Neutrophil (primary cell): ENCODE results near the gene HMMR.

ENCODE experiments used
- H3K27ac ChIP-seq: fragments of 200-600 bp; sonication (generic); 2 replicates; pipeline ENCODE4 v1.5.1; 2016; ENCODE audit warnings: mild to moderate bottlenecking, moderate library complexity
- H3K27me3 ChIP-seq: fragments of 200-600 bp; sonication (generic); 2 replicates; pipeline ENCODE4 v1.6.0; 2016; ENCODE audit warnings: mild to moderate bottlenecking
- H3K36me3 ChIP-seq: fragments of 200-600 bp; sonication (generic); 2 replicates; pipeline ENCODE4 v1.5.1; 2017
- H3K4me1 ChIP-seq, 2 experiments: fragments of 200-600 bp in 1 of 2; sonication (generic) in 1 of 2; 1 replicate in 1 of 2; 2 replicates in 1 of 2; pipeline versions ENCODE4 v1.5.1 to v1.6.1; 2013 to 2016; ENCODE audit warnings: low read depth in 1 of 2, low read length in 1 of 2, mild to moderate bottlenecking in 1 of 2, moderate library complexity in 1 of 2; ENCODE audit not compliant: control insufficient read depth in 1 of 2, insufficient read depth in 1 of 2
- H3K4me3 ChIP-seq, 2 experiments: fragments of 200-600 bp in 1 of 2; sonication (generic) in 1 of 2; 1 replicate in 1 of 2; 2 replicates in 1 of 2; pipeline ENCODE4 v1.5.1; 2013 to 2016; ENCODE audit warnings: low read depth in 1 of 2, low read length in 1 of 2, mild to moderate bottlenecking in 1 of 2, moderate library complexity in 1 of 2
- H3K9me3 ChIP-seq: fragments of 200-600 bp; sonication (generic); 2 replicates; pipeline ENCODE4 v1.5.1; 2016
- CTCF ChIP-seq: fragments of 200-600 bp; sonication (generic); IDR thresholded peaks from 2 replicates; pipeline ENCODE4 v1.5.1; 2016; ENCODE audit warnings: antibody characterized with exemption

Gene HMMR

DNA sequence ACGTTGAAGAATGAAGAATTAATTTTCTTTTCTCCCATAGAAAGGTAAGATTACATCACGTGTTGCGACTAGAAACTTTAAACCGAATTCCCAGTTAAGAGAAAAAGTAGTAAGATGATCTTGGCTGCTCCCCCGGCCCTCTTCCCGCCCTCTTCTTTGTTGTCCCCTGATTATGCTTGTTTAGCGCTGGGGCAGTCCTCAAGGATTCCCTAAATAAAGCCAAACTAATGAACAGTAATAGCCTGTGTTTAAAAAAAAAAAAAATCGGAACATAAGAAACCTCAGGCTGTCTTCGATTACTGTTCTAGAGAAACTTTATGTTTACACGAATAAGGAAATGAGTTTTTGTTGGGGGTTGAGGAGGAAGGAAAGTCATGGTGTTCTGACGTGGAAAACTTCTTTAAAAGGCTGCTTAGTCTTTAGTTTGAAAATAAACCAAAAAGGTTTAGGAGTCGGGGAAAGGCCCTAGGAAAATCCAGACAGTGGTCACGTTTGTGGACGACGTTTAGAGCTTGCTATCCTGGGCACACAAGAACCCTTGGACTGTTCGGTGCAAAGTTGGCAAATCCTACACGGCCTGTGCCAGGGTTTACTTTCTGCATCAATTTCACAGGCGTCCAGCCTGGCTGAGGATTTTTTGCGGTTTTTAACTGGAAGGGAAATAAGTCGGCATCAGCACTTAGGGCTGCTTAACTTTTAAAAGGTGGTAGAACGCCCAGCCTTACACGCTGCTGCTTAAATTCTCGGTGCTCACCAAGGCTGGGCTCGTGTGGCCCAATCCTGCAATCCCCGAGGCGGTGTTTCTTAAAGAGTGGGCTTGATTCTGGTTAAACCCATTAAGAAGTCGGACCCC, 43.9 kb downstream of the HMMR start:
- TF ChIP-seq CTCF: no peak

DNA sequence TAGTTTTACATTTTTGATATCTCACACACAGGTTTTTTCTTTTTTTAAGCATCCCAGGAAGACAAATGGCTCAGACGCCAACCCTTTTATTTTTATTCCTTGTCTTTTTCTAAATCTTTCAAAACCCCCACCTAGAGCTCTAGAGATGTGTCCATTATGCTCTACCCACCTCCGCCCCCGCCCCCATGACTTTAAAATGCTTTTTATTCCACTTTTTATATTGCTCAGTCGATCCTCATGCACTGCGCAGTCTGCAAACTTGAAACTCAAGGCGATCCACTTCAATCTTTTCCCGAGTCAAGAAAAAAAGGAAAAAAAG, 44.6 kb downstream of the HMMR start:
- H3K36me3 ChIP-seq: no peaks in the 10 kb centered on the region
- H3K9me3 ChIP-seq: no peaks in the 10 kb centered on the region
- H3K4me3 ChIP-seq: peak overlapping the region; percentile 86 to 89
- TF ChIP-seq CTCF: no peak
- peaks cover 62 to 65% of the 10 kb centered on the region in 2 experiments for H3K4me1 ChIP-seq
- no peaks in the 10 kb centered on the region for H3K27me3 ChIP-seq
- H3K27ac ChIP-seq: peak overlapping the region; percentile 97

More for the DNA sequence above, 43.9 kb downstream of the HMMR start:
- H3K36me3 ChIP-seq: no peaks in the 10 kb centered on the region
- H3K27ac ChIP-seq: peak overlapping the region; percentile 97
- H3K27me3 ChIP-seq: no peaks in the 10 kb centered on the region
- peaks cover 56 to 58% of the 10 kb centered on the region in 2 experiments for H3K4me1 ChIP-seq
- no peaks in the 10 kb centered on the region for H3K9me3 ChIP-seq
- H3K4me3 ChIP-seq: peak overlapping the region; percentile 86 to 89

DNA sequence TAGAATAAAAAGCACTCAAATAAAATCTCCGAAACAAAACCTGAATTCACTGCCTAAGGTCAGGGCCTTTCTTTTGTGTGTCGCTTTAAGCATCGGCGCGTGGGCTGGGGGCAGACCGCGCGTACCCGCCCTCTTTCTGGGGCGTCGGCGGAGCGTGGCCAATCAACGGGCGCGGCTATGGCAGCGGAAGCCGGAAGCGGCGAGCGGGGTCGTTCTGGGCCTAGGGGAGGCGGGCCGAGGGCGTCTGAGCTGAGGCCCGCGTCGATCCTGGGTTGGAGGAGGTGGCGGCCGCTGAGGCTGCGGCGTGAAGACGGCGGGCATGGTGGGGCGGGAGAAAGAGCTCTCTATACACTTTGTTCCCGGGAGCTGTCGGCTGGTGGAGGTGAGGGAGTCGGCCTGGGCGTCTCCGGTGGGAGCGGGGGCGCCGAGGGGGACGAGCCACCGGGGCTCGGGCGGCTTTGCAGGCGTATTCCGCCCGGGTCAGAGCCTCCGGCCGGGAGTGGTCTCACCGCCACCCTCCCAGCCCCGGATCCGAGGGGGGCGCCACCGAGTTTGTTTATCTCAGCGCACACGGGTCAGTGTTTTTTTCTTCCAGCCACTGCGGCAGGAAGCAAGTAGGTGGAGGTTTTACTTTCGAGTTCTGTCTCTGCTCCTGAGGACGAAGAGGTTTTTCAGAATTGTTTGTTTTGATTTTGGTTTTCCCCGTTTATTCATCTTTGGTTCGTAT, 45.1 kb downstream of the HMMR start, which contains the start of gene MAT2B:
Gene MAT2B (plus strand): TSS at position 252 of the 727 bp plus-strand sequence. CDS start 68 bp downstream, at position 320.
- Histone ChIP-seq H3K9me3 (no peaks in the 10 kb centered on the region), H3K27me3 (no peaks in the 10 kb centered on the region), H3K4me1 (peaks cover 62 to 65% of the 10 kb centered on the region in 2 experiments), H3K36me3 (no peaks in the 10 kb centered on the region), H3K27ac (peak within 1 kb of the TSS; percentile 97), H3K4me3 (peak within 1 kb of the TSS; percentile 86 to 89)
- TF ChIP-seq CTCF: peak; percentile 24

DNA sequence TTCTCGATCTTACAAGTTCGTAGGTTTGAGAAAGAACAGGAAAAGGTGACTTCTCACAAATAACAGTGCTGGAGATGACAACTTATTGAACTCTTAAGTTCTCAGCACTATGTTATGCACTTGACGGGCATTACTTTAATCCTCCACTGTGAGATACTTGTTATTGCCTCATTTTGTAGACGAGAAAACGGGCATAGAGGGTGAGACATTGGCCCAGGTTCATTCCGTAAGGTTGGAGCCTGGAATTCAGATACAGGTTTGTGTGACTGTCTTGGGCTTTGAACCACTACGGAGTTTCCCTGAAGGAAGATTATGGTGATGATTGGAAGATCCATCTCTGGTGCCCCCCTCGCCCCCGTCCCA, 45.6 kb downstream of the HMMR start:
- peak overlapping the region; percentile 97 for H3K27ac ChIP-seq
- no peaks in the 10 kb centered on the region for H3K9me3 ChIP-seq
- H3K27me3 ChIP-seq: no peaks in the 10 kb centered on the region
- no peaks in the 10 kb centered on the region for H3K36me3 ChIP-seq
- no peak for TF ChIP-seq CTCF
- peak overlapping the region; percentile 86 to 89 for H3K4me3 ChIP-seq
- peaks cover 62 to 65% of the 10 kb centered on the region in 2 experiments for H3K4me1 ChIP-seq

- peak overlapping the region; percentile 97 for H3K27ac ChIP-seq
- H3K4me3 ChIP-seq: peak overlapping the region; percentile 86 to 89
- H3K36me3 ChIP-seq: peaks cover under 1% of the 10 kb centered on the region
- H3K27me3 ChIP-seq: no peaks in the 10 kb centered on the region
- H3K4me1 ChIP-seq: peaks cover 62 to 65% of the 10 kb centered on the region in 2 experiments
- no peaks in the 10 kb centered on the region for H3K9me3 ChIP-seq
- TF ChIP-seq CTCF: no peak
Observed at GRCh38 chr5:163506726-163507125, 46.3 kb downstream of the HMMR start.
